ENCODE results near the gene HSPA12A.

HSPA12A gene

GRCh38 chr10:116741391-116742351, 695 bp downstream of the HSPA12A start:
- DNase-seq (ENCODE audit: low read depth) = no peak

- DNase-seq (ENCODE audit: low read depth) = no peak
These were observed 1.4 kb downstream of the HSPA12A start for GRCh38 chr10:116740971-116741370.

DNA sequence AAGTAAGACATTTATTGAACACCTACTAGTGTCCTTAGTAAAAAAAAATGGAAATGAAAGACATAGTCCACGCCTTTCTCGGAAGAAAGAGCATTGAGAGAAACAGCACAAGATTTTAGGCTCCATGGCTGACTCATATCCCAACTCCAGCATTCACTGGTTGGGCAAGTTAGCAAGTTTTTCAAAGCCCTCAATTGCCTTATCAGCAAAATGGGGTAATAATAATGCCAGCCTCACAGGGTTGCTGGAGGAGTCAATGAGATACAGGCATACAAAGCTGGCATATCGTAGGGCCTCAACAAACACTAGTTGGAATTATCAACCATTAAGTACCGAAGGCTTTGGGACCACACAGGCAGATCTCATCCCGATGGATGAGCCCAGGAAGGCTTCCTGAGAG, 4.0 kb downstream of the HSPA12A start:
- DNase-seq (ENCODE audit: low read depth) = no peak

DNA sequence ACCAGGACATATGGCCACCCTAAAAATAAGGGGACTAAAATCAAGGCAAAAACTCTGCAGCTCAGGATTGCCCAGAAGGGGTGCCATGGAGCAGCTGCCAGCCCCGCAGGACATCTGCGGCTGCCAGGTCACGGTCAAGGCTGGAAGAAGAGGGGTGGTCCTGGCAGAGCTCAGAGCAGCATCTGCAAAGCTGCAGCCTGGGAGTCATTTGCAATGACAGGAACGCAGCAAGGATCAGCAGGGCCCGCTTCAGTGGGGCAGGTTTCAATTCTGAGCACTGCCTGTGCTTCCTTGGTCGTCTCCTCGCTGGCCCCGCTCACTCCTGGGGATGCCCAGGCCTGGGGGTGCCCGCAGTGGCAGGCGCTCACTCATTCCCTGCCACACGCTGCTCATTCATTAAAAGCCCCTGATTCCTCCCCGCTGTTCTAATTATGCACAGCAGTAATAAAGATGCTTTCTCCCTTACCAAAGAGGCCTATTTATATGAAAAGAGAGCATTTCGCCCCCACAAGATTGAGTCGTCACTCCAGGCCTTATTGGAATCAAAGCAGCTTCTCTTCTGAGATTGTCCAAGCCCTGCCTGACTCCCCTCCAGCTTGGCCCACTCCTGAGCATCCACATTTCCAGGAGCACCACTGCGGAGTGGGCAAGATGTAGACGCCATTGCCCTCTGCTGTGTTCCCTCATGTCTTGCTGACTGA, 4.6 kb downstream of the HSPA12A start:
- DNase-seq (ENCODE audit: low read depth) = no peak

DNA sequence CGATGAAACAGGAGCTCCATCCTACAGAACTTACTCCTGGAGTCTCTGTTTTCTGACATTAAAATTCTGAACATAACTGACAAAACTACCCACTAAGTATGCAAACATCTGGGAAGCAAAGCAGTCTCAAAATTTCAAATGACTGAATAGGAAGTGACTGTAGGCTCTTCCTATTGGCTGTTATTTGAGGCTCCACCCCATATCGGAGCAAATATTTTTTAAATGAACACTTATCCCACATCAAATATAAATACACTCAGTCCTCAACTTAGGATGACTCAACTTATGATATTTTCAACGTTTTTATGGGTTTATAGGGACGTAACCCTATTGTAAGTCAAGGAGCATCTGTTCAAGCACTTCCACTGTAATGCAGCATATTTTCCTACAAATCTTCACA, 8.8 kb downstream of the HSPA12A start:
- DNase-seq (ENCODE audit: low read depth) = no peak

DNA sequence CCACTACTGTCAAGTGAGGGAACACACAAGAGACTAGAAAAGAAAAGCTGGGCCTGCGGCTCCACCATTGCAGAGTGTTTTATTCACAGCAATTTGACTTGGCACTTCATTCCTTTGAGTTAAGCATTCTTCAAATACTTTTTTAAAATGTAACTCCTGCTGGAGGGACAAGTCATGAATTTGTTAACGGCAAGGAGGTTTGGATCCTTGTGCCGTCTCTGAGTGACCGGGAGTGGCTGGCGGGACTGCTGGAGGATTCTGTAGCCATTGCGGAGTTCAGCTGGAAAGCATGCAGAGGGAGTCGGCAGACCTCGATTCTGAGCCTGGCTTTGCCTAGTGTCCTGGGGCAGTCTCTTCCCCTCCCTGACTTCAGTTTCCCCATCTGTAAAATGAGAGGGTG, 9.8 kb downstream of the HSPA12A start:
- no peak for DNase-seq (ENCODE audit: low read depth)

- no peak for DNase-seq (ENCODE audit: low read depth)
These were observed 11.7 kb downstream of the HSPA12A start for GRCh38 chr10:116730464-116731260.

DNA sequence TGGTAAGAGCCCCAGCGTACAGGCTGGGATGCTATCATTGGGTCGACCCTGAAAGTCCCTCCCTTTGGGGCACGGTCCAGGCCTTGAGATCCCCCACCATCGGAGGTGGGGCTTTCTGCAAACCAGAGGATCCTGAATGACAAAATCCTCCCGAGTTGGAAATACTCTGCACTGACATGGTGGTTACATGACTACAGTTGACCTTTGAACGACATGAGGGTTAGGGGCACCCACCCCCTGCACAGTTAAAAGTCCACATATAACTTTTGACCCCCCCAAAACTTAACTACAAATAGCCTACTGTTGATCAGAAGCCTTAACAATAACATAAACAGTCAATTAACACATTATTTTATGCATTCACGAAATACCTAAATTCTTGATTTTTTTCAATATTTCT, 13.1 kb downstream of the HSPA12A start:
- no peak for DNase-seq (ENCODE audit: low read depth)

DNA sequence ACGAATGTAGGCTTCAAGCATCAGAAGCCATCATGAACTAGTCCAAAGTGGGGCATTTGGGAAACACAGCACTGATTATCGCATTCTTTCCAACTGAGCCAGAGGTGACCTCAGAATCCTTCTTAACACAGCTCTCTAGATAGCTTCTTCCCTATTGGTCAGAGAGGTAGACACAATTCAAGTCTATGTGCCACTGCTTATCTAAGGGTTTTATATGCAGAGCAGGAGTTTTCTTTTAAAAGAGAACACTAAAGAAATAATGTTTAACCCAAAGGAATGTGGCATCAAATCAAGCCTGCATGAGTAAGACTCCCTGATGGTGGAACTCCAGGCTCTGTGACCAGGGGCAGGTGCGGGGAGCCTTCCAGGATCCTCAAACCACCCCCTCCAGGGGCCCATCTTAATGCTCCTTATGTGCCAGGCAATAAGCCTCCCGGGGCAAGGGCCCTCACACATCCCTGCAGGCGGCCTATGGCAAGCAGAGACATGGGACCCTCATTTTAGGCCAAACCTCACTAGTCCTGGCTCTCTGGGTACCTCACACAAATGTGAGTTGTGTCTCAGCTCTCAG, 13.8 kb downstream of the HSPA12A start:
- no peak for DNase-seq (ENCODE audit: low read depth)

GRCh38 chr10:116723428-116724281, 18.7 kb downstream of the HSPA12A start:
- DNase-seq (ENCODE audit: low read depth) = no peak

GRCh38 chr10:116722736-116723427, 19.5 kb downstream of the HSPA12A start:
- DNase-seq (ENCODE audit: low read depth) = no peak

GRCh38 chr10:116721547-116722392, 20.6 kb downstream of the HSPA12A start:
- DNase-seq (ENCODE audit: low read depth) = no peak

- DNase-seq (ENCODE audit: low read depth) = no peak
These were observed 21.5 kb downstream of the HSPA12A start for GRCh38 chr10:116720668-116721546.

GRCh38 chr10:116720241-116720643, 22.1 kb downstream of the HSPA12A start:
- DNase-seq (ENCODE audit: low read depth) = no peak

DNA sequence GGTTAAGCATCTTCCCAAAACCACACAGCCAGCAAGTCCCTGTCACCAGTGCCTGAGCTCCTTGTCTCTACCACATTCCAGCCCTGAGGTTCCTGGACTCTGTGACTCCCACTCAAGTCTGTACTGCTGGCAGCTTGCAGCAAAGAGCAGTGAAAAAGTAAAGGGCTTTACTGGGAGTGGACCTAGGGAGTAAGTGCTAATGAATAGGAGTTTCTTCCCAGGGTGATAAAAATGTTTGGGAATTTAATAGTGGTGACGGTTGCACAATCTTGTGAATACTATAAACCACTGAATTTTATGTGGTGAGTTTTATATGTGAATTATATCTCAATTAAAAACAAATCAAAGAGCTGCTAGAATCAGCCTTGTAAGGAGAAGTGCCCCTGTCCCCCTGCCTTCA, 22.6 kb downstream of the HSPA12A start:
- no peak for DNase-seq (ENCODE audit: low read depth)

DNA sequence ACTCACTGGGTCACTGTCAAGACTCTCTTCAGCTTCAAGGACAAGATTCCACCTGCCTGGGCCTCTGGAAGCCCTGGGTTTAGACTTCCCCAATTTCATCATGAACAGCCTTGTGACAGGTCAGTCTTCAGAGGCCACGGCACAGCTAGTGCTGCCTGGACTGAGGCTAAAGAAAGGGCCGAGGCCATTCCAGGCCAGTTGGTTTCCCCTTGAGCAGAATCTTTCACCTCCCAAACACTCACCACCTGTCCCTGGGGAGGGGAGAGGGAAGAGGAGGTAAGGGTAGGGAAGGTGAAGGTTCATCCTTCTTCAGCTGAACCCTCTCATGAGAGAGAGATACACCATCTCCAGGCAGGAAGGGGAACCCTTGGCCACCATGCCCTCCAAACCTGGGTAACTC, 24.3 kb downstream of the HSPA12A start:
- no peak for DNase-seq (ENCODE audit: low read depth)

GRCh38 chr10:116716381-116716780, 26.0 kb downstream of the HSPA12A start:
- no peak for DNase-seq (ENCODE audit: low read depth)

- no peak for DNase-seq (ENCODE audit: low read depth)
These were observed 26.5 kb downstream of the HSPA12A start for GRCh38 chr10:116715839-116716377.
